ENCODE measurements around the gene NSUN4. TPM values are rescaled to one million over a fixed set of nuclear protein-coding genes. Genes with fewer than 3 reads are reported as not detected.
A peak's percentile ranks its signal among the peaks of the same experiment; 100 is the strongest.

Gene NSUN4
- total and polyA plus RNA-seq, 12 donors, result 9.6 to 18.7 (median 15.6) TPM

DNA sequence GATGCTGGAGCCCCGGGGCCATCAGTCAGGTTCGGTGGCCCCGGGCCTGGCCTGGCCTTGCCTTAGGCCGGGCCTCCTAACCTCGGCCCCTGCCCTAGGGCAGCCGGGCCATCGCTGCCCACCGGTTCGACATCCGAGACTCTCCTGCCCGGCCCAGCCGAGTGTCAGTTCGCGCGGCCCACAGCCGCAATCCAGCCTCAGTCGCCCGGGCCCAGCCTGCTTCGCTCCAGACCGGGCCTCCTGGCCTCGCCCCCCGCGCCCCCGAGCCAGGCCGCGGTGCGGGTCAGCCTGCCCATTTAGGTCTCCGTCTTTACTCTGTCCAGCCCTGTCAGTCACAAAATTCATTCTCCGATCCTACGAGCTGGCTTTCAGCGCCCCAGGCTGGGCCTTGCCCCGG, 38.0 kb upstream of the NSUN4 start:
- intact Hi-C loops (cut with DNase I), result loop anchor here in 7 of 10 donors (2.0 to 5.0 kb wide), 4 partner anchors 38 to 56 kb away; partner anchors contain the start of genes NSUN4 (in 7 of the 7) and RAD54L (in 3 of the 7)
- ATAC-seq, result peak; percentile 2 to 59 (median 18)
- 0% methylated on average over 31 to 32 of the region's 32 CpGs for WGBS, 2 donors
- peak; percentile 42 for DNase-seq
- TF ChIP-seq CTCF (IDR thresholded peaks at IDR 0.05), result no peak
- Histone ChIP-seq H3K36me3 (peaks cover 0 to 18% (median 9%) of the 10 kb centered on the region in 9 donors), H3K27me3 (no peaks in the 10 kb centered on the region), H3K9me3 (no peaks in the 10 kb centered on the region), H3K27ac (peak overlapping the region; percentile 95 to 99 (median 98)), H3K4me3 (peak overlapping the region; percentile 76 to 98 (median 90)), H3K4me1 (peaks cover 13 to 74% (median 63%) of the 10 kb centered on the region in 9 donors)

DNA sequence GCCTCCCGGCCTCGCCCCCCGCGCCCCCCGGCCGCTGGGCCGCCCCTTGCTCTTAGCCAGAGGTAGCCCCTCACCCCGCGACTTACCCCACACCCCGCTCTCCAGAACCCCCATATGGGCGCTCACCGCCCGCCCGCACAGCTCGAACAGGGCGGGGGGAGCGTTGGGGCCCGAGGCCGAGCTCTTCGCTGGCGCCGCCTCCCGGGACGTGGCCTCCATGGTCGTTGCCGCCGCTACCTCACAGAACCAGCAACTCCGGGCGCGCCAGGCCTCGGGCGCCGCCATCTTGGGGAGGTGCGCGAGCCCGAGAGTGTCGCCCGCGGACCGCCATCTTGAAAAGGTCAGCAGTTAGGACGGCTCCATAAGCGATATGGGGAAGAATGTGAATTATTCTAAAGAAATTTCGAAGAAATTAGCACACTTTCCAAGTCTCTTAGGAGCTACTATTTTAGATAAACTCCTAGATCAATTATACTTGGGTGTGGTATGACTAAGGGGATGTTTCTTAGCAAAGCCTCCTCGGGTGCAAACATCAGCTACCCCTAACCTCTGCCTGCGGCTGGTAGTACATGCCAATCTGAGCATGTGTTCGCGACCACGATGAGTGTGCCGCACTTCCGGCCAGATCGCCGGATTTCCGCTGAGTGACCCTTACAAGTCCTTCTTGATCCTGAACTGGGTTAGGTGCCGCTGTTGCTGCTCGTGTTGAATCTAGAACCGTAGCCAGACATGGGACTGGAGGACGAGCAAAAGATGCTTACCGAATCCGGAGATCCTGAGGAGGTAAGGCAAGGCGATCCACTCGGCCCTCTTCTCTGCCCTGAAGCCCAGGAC, 37.4 kb upstream of the NSUN4 start, which contains the start of the genes LRRC41 and UQCRH:
TSS of gene LRRC41 (minus strand) at position 579 of the 834 bp plus-strand sequence. CDS start at position 285, 294 bp downstream.
TSS of gene UQCRH (plus strand) at position 661 of the 834 bp plus-strand sequence. CDS start at position 730, 69 bp downstream.
- H3K27ac ChIP-seq, result peak within 1 kb of the TSS; percentile 95 to 99 (median 98)
- intact Hi-C loops (cut with DNase I), result loop anchor here in 7 of 10 donors (2.0 to 5.0 kb wide), 4 partner anchors 38 to 56 kb away; partner anchors contain the start of genes NSUN4 (in 7 of the 7) and RAD54L (in 3 of the 7)
- TF ChIP-seq CTCF (IDR thresholded peaks at IDR 0.05), result peak in 1 of 9 donors; percentile 27
- H3K9me3 ChIP-seq, result no peaks in the 10 kb centered on the region
- peak within 1 kb of the TSS; percentile 76 to 98 (median 90) for H3K4me3 ChIP-seq
- WGBS, 2 donors, result 1% methylated on average over 61 of the region's 61 CpGs
- peak; percentile 93 to 96 for DNase-seq
- H3K4me1 ChIP-seq, result peaks cover 13 to 76% (median 69%) of the 10 kb centered on the region in 9 donors
- peak; percentile 91 to 96 (median 92) for ATAC-seq
- peaks cover 0 to 16% (median 4%) of the 10 kb centered on the region in 9 donors for H3K36me3 ChIP-seq
- H3K27me3 ChIP-seq, result no peaks in the 10 kb centered on the region

DNA sequence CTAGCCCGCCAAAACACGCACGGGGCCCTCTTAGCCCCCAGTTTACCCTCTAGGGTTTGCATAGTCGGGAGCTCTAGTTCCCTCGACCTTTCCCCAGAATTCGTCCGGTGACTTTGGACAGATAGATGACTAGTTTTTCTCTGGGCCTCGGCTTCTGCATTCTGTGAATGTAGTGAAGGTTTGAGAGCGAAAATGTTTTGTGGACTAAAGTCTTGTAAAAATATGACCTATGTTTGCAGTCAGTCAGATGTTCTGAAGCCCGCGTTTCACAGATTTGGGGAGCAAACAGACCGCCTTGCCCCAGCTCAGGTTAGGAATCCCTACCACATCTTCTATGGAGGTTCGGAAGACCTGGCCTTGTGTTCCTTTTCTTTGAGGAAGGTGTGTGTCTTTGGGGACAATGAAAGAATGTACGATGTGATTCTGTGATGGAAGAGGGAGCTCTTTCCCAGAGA, 36.7 kb upstream of the NSUN4 start:
- peak overlapping the region; percentile 95 to 99 (median 98) for H3K27ac ChIP-seq
- peak overlapping the region; percentile 65 to 98 (median 90) for H3K4me3 ChIP-seq
- WGBS, 2 donors, result 0 to 1% methylated on average over 14 of the region's 14 CpGs
- TF ChIP-seq CTCF (IDR thresholded peaks at IDR 0.05), result no peak
- intact Hi-C loops (cut with DNase I), result loop anchor here in 7 of 10 donors (2.0 to 5.0 kb wide), 4 partner anchors 37 to 57 kb away; partner anchors contain the start of genes NSUN4 (in 7 of the 7) and RAD54L (in 3 of the 7)
- peaks cover 0 to 22% (median 4%) of the 10 kb centered on the region in 9 donors for H3K36me3 ChIP-seq
- H3K9me3 ChIP-seq, result no peaks in the 10 kb centered on the region
- no peak for DNase-seq
- H3K27me3 ChIP-seq, result no peaks in the 10 kb centered on the region
- peaks cover 13 to 77% (median 72%) of the 10 kb centered on the region in 9 donors for H3K4me1 ChIP-seq
- peak in 1 of 8 donors; percentile 9 for ATAC-seq

- Histone ChIP-seq H3K27ac (no peak overlapping the region), H3K27me3 (no peaks in the 10 kb centered on the region), H3K9me3 (no peaks in the 10 kb centered on the region), H3K36me3 (peaks cover 0 to 43% (median 20%) of the 10 kb centered on the region in 9 donors), H3K4me1 (peaks cover 6 to 65% (median 51%) of the 10 kb centered on the region in 9 donors), H3K4me3 (peak overlapping the region in 3 of 10 donors; percentile 21 to 89 (median 79))
- no peak for ATAC-seq
- no peak for DNase-seq
- 88 to 94% methylated on average over 8 of the region's 8 CpGs for WGBS, 2 donors
- intact Hi-C loops (cut with DNase I), result no loop called here
- no peak for TF ChIP-seq CTCF (IDR thresholded peaks at IDR 0.05)
These were observed 34.5 kb upstream of the NSUN4 start for GRCh38 chr1:46306159-46306530.
